SK-N-SH (cell line): Measurements from ENCODE around the gene PDCD1. TPM values are rescaled to one million over a fixed set of nuclear protein-coding genes. Genes with fewer than 3 reads are reported as not detected.
A peak's percentile ranks its signal among the peaks of the same experiment; 100 is the strongest.

Source experiments
- CTCF ChIA-PET: fragments of 300-600, 350-600 bp; formaldehyde crosslinking; extraction: SDS; loops from one replicate; lab custom pipeline; 2021; lab: Yijun Ruan, JAX
- POLR2A ChIA-PET: fragments of 350-600 bp; sonication (Branson Sonifier 250); formaldehyde crosslinking; extraction: SDS; loops from one replicate; lab custom pipeline; 2020; ENCODE audit warnings: antibody characterized with exemption, inconsistent platforms; lab: Yijun Ruan, JAX
- DNase-seq: peaks from one replicate; pipeline ENCODE4 v3.0.0; 2012
- H2AFZ ChIP-seq: fragments of 200-600 bp; sonication (generic); 2 replicates; pipeline ENCODE4 v1.8.1; 2016; ENCODE audit warnings: antibody characterized with exemption, mild to moderate bottlenecking, low read depth
- H3F3A ChIP-seq: fragments of 200-600 bp; sonication (generic); replicated peaks from 2 replicates; pipeline ENCODE3; 2016; ENCODE audit warnings: antibody characterized with exemption, mild to moderate bottlenecking; ENCODE audit not compliant: insufficient read depth
- H3K27ac ChIP-seq, 2 experiments: fragments of 200-500 bp in 1 of 2; fragments of 200-600 bp in 1 of 2; sonication (Bioruptor generic) in 1 of 2; sonication (generic), shearing (Covaris generic) in 1 of 2; 2 replicates each; pipeline versions ENCODE4 v1.5.1 to v1.6.1; 2014 to 2016; ENCODE audit warnings: low read depth in 2 of 2, inconsistent platforms in 1 of 2, low read length in 1 of 2, mild to moderate bottlenecking in 1 of 2, mixed read lengths in 1 of 2
- H3K27me3 ChIP-seq: fragments of 200-600 bp; sonication (generic), shearing (Covaris generic); 2 replicates; pipeline ENCODE4 v1.6.1; 2016; ENCODE audit warnings: mixed run types; ENCODE audit not compliant: insufficient read depth
- H3K36me3 ChIP-seq, 2 experiments: fragments of 200-500 bp in 1 of 2; fragments of 200-600 bp in 1 of 2; sonication (Bioruptor generic) in 1 of 2; sonication (generic) in 1 of 2; replicated peaks in 1 of 2; 2 replicates each; pipeline versions ENCODE3 to v1.5.1; 2014 to 2016; ENCODE audit warnings: low read length in 1 of 2, mild to moderate bottlenecking in 1 of 2; ENCODE audit not compliant: insufficient read depth in 2 of 2, control insufficient read depth in 1 of 2
- H3K4me1 ChIP-seq, 2 experiments: fragments of 200-500 bp in 1 of 2; fragments of 200-600 bp in 1 of 2; sonication (Bioruptor generic) in 1 of 2; sonication (generic), shearing (Covaris generic) in 1 of 2; 2 replicates each; pipeline versions ENCODE4 v1.5.1 to v1.6.1; 2014 to 2016; ENCODE audit warnings: low read depth in 1 of 2, low read length in 1 of 2, mixed run types in 1 of 2; ENCODE audit not compliant: insufficient read depth in 2 of 2, control insufficient read depth in 1 of 2
- H3K4me2 ChIP-seq: fragments of 200-600 bp; sonication (generic), shearing (Covaris generic); 2 replicates; pipeline ENCODE4 v1.6.1; 2017; ENCODE audit warnings: mixed run types
- H3K4me3 ChIP-seq, 2 experiments: fragments of 200-500 bp in 1 of 2; fragments of 200-600 bp in 1 of 2; sonication (Bioruptor generic) in 1 of 2; sonication (generic), shearing (Covaris generic) in 1 of 2; 2 replicates each; pipeline versions ENCODE4 v1.5.1 to v1.8.1; 2014 to 2016; ENCODE audit warnings: low read depth in 2 of 2, inconsistent platforms in 1 of 2, low read length in 1 of 2, mild to moderate bottlenecking in 1 of 2, mixed read lengths in 1 of 2, moderate library complexity in 1 of 2
- H3K79me2 ChIP-seq: fragments of 200-600 bp; sonication (generic); 2 replicates; pipeline ENCODE4 v1.8.1; 2017; ENCODE audit warnings: mild to moderate bottlenecking; ENCODE audit not compliant: insufficient read depth
- H3K9ac ChIP-seq: fragments of 200-600 bp; sonication (generic); 2 replicates; pipeline ENCODE4 v1.6.1; 2017; ENCODE audit warnings: mixed run types
- H3K9me2 ChIP-seq: fragments of 200-600 bp; sonication (generic); 2 replicates; pipeline ENCODE4 v1.6.1; 2017; ENCODE audit warnings: mixed run types
- H3K9me3 ChIP-seq: fragments of 200-600 bp; sonication (generic); 2 replicates; pipeline ENCODE4 v1.6.1; 2017; ENCODE audit warnings: mixed run types, mild to moderate bottlenecking, moderate library complexity
- H4K20me1 ChIP-seq: fragments of 200-600 bp; sonication (generic); 2 replicates; pipeline ENCODE4 v1.6.1; 2017; ENCODE audit warnings: mild to moderate bottlenecking, mixed run types; ENCODE audit not compliant: insufficient read depth
- CTCF ChIP-seq: fragments of 200-600 bp; sonication (generic); IDR thresholded peaks from 2 replicates; pipeline ENCODE4 v1.6.1; 2017; ENCODE audit warnings: antibody characterized with exemption, mild to moderate bottlenecking, moderate library complexity
- ELF1 ChIP-seq: IDR thresholded peaks from 2 replicates; pipeline ENCODE4 v1.4.0; 2012
- EP300 ChIP-seq, 2 experiments: IDR thresholded peaks; 2 replicates each; pipeline versions ENCODE4 v1.4.0 to v1.6.1; 2012; ENCODE audit warnings: borderline replicate concordance in 1 of 2, low read depth in 1 of 2, low read length in 1 of 2
- EZH2phosphoT487 ChIP-seq: fragments of 200-600 bp; sonication (generic); IDR thresholded peaks from 2 replicates; pipeline ENCODE4 v1.6.1; 2017; ENCODE audit warnings: low read depth, mixed run types, mild to moderate bottlenecking, antibody characterized with exemption, moderate library complexity, borderline replicate concordance
- FOXJ3 ChIP-seq: sonication (generic); formaldehyde crosslinking; IDR thresholded peaks from 2 replicates; pipeline ENCODE4 v1.5.1; 2020; ENCODE audit warnings: mild to moderate bottlenecking, missing genetic modification reagents
- FOXM1 ChIP-seq: IDR thresholded peaks from 2 replicates; pipeline ENCODE4 v1.4.0; 2012; ENCODE audit warnings: low read depth, mild to moderate bottlenecking
- GATA2 ChIP-seq: sonication (generic); formaldehyde crosslinking; IDR thresholded peaks from 2 replicates; pipeline ENCODE4 v1.5.0; 2020; ENCODE audit warnings: mild to moderate bottlenecking, missing genetic modification reagents
- IRF3 ChIP-seq: fragments of 150-350 bp; IDR thresholded peaks from 2 replicates; pipeline ENCODE4 v1.6.1; 2016; ENCODE audit warnings: mild to moderate bottlenecking, low read depth, low read length
- MAX ChIP-seq: IDR thresholded peaks from 2 replicates; pipeline ENCODE4 v1.4.0; 2012; ENCODE audit warnings: low read depth
- MXI1 ChIP-seq: IDR thresholded peaks from 2 replicates; pipeline ENCODE4 v1.6.1; 2012; ENCODE audit warnings: mild to moderate bottlenecking, low read depth, low read length, improper control_type of control experiment
- NFIC ChIP-seq: IDR thresholded peaks from 2 replicates; pipeline ENCODE4 v1.4.0; 2012; ENCODE audit warnings: borderline replicate concordance
- PBX3 ChIP-seq: IDR thresholded peaks from 2 replicates; pipeline ENCODE4; 2012
- POLR2AphosphoS5 ChIP-seq: IDR thresholded peaks from 2 replicates; pipeline ENCODE4 v1.6.1; 2012; ENCODE audit warnings: low read depth, low read length
- RAD21 ChIP-seq: IDR thresholded peaks from 2 replicates; pipeline ENCODE4 v1.6.1; 2012; ENCODE audit warnings: mild to moderate bottlenecking, low read length
- RCOR1 ChIP-seq: fragments of 150-350 bp; IDR thresholded peaks from 2 replicates; pipeline ENCODE4 v1.6.1; 2017; ENCODE audit warnings: antibody characterized with exemption, low read length
- RFX5 ChIP-seq: IDR thresholded peaks from 2 replicates; pipeline ENCODE4 v1.6.1; 2012; ENCODE audit warnings: mild to moderate bottlenecking, improper control_type of control experiment, low read length
- SIN3A ChIP-seq: IDR thresholded peaks from 2 replicates; pipeline ENCODE4 v1.6.1; 2012; ENCODE audit warnings: low read depth, mild to moderate bottlenecking, low read length, moderate library complexity, borderline replicate concordance
- SMC3 ChIP-seq: IDR thresholded peaks from 2 replicates; pipeline ENCODE4 v1.6.1; 2012; ENCODE audit warnings: low read depth, low read length, improper control_type of control experiment
- TAF1 ChIP-seq: IDR thresholded peaks from 2 replicates; pipeline ENCODE4 v1.6.1; 2012; ENCODE audit warnings: low read depth, mild to moderate bottlenecking, low read length, moderate library complexity, borderline replicate concordance
- TCF12 ChIP-seq: IDR thresholded peaks from 2 replicates; pipeline ENCODE4 v1.4.0; 2012
- TEAD4 ChIP-seq: IDR thresholded peaks from 2 replicates; pipeline ENCODE4 v1.4.0; 2012; ENCODE audit warnings: mild to moderate bottlenecking, borderline replicate concordance; ENCODE audit not compliant: insufficient read depth
- USF1 ChIP-seq: IDR thresholded peaks from 2 replicates; pipeline ENCODE4 v1.4.0; 2012; ENCODE audit warnings: low read depth, borderline replicate concordance
- USF2 ChIP-seq: fragments of 150-350 bp; IDR thresholded peaks from 2 replicates; pipeline ENCODE4 v1.6.1; 2017; ENCODE audit warnings: antibody characterized with exemption, low read length, low read depth, borderline replicate concordance
- YY1 ChIP-seq: IDR thresholded peaks from 2 replicates; pipeline ENCODE4 v1.4.0; 2012; ENCODE audit warnings: low read depth, mild to moderate bottlenecking
- ZBTB33 ChIP-seq: IDR thresholded peaks from 2 replicates; pipeline ENCODE4 v1.4.0; 2012; ENCODE audit warnings: low read depth, borderline replicate concordance
- WGBS: methylation state at CpG from one replicate; pipeline ENCODE4 v1.1.6; 2017; ENCODE audit warnings: low lambda C conversion rate; 5-methylcytosine and 5-hydroxymethylcytosine counted together
- polyA plus RNA-seq, 3 experiments: library from polyadenylated mRNA; depleted of rRNA; stranded (reverse); fragments of >200 nt; gene quantifications; 2 replicates each; pipeline ENCODE4 v1.2.3, GENCODE V29; 2012

PDCD1 gene
- polyA plus RNA-seq, 1 of the 3 experiments (the other 2 are of a cell fraction), result not detected

GRCh38 chr2:241882091-241882625 lies 23.5 kb upstream of the PDCD1 start:
- Histone ChIP-seq H3K27me3 (no peaks in the 10 kb centered on the region), H4K20me1 (no peaks in the 10 kb centered on the region), H3K9me2 (no peaks in the 10 kb centered on the region), H3K9me3 (no peaks in the 10 kb centered on the region), H3K4me2 (peak overlapping the region; percentile 77), H3F3A (peaks cover 19% of the 10 kb centered on the region), H3K4me3 (peak overlapping the region; percentile 41 to 49), H3K36me3 (peaks cover 0 to 3% of the 10 kb centered on the region in 2 experiments), H3K79me2 (no peaks in the 10 kb centered on the region), H3K9ac (no peak overlapping the region), H3K4me1 (peaks cover 16 to 42% of the 10 kb centered on the region in 2 experiments), H3K27ac (peak overlapping the region; percentile 45 to 94; a peak in 3 of 4 replicates), H2AFZ (peak overlapping the region; percentile 69; the same call in 1 of the 2 replicates)
- TF ChIP-seq ZBTB33 (no peak), RFX5 (no peak), SIN3A (no peak), GATA2 (CRISPR knock-in tag) (no peak), YY1 (no peak), SMC3 (no peak), TAF1 (no peak), POLR2AphosphoS5 (no peak), PBX3 (no peak), USF2 (no peak), FOXJ3 (no peak; the same call in 1 of the 2 replicates), FOXM1 (no peak), NFIC (no peak), TEAD4 (no peak), ELF1 (no peak), USF1 (peak; percentile 56; the same call in 1 of the 2 replicates), EZH2phosphoT487 (no peak), IRF3 (no peak), CTCF (0 out of 2 replicates have a peak, but pooled peaks have one; percentile 13), TCF12 (no peak), RAD21 (no peak), MAX (peak; percentile 55), RCOR1 (no peak), MXI1 (peak; percentile 89), EP300 (IDR thresholded peaks at IDR 0.05; ENCODE audit: borderline replicate concordance in 1 of 2, low read depth in 1 of 2, low read length in 1 of 2) (0 out of 4 replicates have a peak, but pooled peaks of 1 of the 2 experiments have one; percentile 9)
- peak; percentile 74 for DNase-seq
- ChIA-PET POLR2A (interaction anchor here (1.2 kb wide), 1 partner anchor 179 kb away, joined by 4 read pairs; no protein-coding TSS in a partner anchor), CTCF (interaction anchor here (1.5 kb wide), 1 partner anchor 69 kb away, joined by 7 read pairs; no protein-coding TSS in a partner anchor)
- WGBS, result 19% methylated on average over 12 of the region's 23 CpGs
